GM21447 (cell line): Measurements from ENCODE around the gene NENF.
A peak's percentile ranks its signal among the peaks of the same experiment; 100 is the strongest.
"Not testable (repeated sequence)": the region's sequence is repeated elsewhere in the genome, so short reads cannot be mapped to it uniquely, and the experiment has no call there.

Source experiments
- ATAC-seq: cut with Tn5 transposase; IDR thresholded peaks from one replicate; pipeline ENCODE4 v1.9.1; 2021; ENCODE audit not compliant: unreplicated experiment

NENF gene

DNA sequence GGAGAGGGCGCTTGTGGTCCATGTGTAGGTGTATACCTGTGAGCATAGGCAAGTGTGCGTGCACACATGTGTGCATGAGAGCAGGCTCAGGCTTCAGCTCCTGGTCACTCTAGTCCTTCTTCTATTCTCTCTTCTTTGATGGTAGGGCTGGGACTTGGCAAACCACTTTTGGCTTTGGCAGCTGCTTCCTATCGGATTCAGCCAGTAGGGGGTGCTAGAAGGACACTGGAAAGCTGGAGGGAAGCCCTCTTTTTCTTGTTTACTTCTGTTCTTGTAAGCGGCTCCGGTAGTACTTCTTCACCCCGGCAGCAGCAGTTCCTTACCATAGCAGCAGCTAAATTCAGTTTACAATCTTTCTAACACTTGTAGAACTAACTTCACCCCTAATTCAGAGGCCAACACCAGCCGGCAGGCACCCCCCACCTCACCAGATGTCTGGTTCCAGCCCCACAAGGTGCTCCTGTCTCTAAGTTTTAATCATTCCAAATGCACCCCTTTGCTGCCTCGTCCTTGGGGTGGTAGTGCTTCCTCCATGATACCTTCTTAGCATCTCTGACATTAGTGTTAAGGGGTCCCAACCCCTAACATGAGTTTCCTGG, 25.1 kb downstream of the NENF start:
- no peak for ATAC-seq

DNA sequence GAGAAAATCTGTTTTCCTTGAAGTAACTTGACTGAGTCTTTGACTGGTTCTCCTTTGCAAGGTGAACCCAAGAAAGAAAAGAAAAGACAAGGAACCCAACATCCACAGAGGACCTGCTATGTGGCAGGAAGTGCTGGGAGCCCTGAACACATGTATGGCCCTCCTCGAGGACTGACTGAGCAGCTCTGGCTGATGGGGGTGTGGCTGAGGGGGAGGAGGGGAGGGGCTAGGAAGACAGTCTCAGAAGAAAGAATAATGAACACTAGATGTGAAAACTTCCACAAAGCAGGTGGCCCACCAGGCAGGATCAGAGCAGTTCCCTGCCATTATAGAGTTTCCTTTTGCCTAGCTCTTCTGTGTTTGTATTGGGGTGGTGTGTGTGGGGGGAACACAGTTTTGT, 26.1 kb downstream of the NENF start:
- ATAC-seq, result no peak

GRCh38 chr1:212459656-212460055, 26.9 kb downstream of the NENF start:
- ATAC-seq, result no peak

GRCh38 chr1:212460376-212460775, 27.7 kb downstream of the NENF start:
- no peak for ATAC-seq

GRCh38 chr1:212461916-212462660, 29.4 kb downstream of the NENF start:
- ATAC-seq, result no peak

DNA sequence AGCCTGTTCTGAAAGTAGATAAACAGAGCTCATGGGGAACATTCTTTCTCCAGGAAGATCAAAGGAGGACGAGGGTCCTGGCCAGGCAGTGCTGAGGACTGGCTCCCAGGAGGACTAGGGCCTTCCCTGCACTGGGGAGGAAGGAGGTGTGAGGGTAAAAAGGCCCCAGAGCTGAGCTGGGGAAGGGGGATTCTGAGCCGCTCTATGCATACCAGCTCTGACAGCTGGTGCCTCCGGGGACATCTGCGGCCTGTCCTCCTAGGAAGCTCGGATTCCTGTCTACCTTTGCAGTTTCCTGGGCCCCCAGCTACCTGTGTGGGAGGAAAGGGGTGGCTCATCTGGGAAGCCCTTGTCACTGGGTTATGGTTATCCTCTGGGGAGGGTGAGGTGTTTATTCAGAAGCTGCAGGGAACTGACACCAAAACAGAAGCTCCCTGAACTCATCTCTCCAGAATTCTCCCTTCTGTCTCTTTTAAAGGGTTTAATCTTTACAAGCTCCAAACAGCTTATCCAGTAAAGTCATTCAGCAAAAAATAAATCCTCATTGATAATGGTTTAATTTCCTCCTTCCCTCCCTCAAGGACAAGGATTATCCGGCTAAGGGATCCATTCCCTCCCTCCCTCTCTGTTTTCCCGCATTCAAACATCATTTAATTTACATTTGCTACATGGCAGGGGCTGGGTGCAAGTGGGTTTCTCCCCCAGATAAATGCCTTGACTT, 31.0 kb downstream of the NENF start:
- no peak for ATAC-seq

DNA sequence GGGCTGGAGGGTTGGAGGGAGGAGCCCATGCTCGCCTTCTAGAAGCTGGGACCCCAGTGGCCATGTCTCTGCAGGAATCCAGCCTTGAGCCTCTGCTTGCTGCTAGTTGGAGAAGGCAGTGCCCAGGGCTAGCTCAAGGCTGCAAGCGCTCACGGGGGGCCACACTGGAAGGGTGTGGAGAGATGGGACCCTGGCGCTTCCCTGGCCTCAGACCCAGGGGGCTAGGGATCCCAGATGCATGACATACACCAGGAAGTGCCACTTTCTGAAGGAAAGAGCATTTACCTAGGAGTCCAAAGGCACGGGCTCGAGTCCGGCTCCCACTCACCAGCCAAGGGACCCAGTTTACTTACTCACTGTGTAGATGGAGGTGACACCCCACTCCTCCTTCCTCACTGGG, 32.6 kb downstream of the NENF start:
- no peak for ATAC-seq

DNA sequence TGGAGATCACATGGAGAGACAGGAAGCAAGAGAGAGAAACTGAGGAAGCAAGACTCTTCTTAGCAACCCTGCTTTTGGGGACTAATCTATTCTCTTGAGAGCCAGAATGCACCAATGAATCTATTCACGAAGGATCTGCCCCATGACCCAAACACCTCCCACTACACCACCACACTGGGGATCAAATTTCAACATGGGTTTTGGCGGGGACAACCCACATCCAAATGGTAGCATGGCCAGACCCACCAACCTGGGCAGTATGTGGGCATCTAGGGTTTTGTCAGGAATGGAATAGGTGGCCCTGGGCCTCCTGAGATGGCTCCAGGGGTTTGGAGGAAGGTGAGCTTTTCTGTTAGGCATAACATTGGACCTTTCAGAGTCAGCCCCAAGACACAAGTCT, 33.7 kb downstream of the NENF start:
- ATAC-seq, result no peak

- ATAC-seq, result no peak
Measured at GRCh38 chr1:212466898-212467650, 34.4 kb downstream of the NENF start.

GRCh38 chr1:212467843-212468482, 35.2 kb downstream of the NENF start:
- ATAC-seq, result no peak

GRCh38 chr1:212470059-212470458, 37.3 kb downstream of the NENF start:
- ATAC-seq, result no peak

- ATAC-seq, result no peak
Measured at GRCh38 chr1:212471286-212471685, 38.6 kb downstream of the NENF start.

GRCh38 chr1:212471891-212472675, 39.4 kb downstream of the NENF start:
- no peak for ATAC-seq

DNA sequence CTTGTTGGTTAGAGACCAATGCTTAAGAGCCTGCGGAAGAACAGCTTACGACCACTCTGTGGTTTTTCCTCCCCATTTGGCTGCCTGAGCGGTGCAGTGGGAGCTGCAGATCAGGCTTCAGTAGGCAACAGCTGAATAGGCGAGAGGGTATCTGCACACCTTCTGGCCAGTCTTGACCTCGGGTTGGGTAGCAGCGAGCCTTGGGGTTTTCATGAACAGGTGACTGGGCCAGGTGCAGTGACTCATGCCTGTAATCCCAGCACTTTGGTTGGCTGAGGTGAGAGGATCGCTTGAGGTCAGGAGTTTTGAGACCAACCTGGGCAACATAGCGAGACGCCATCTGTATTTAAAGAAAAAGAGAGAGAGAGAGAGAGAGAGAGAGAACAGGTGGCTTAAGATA, 41.0 kb downstream of the NENF start:
- ATAC-seq, result no peak

DNA sequence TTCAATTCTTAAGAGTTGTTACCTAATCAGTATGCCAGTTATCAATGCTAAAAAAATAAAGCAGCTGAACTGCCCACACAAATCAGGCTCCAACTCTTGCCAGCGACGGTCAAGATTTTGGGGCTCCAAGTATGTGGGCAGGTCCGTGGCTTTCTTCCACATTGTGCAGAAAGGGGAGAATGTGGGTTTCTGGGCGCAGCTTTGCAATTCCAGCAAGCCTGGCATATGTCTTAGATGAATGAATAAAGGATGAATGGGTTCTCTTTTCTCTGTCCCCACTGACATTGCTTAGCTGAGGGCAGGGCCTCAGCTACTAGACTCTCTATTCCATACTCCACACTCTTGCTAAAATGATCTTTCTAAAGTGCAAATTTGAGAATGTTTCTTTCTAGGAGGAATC, 42.4 kb downstream of the NENF start:
- no peak for ATAC-seq

DNA sequence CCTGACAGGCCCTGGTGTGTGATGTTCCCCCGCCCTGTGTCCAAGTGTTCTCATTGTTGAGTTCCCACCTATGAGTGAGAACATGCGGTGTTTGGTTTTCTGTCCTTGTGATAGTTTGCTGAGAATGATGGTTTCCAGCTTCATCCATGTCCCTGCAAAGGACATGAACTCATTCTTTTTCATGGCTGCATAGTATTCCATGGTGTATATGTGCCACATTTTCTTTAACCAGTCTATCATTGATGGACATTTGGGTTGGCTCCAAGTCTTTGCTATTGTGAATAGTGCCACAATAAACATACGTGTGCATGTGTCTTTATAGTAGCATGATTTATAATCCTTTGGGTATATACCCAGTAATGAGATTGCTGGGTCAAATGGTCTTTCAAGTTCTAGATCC, 43.1 kb downstream of the NENF start:
- ATAC-seq, result not testable (repeated sequence)

- peak; percentile 90 for ATAC-seq
Measured at GRCh38 chr1:212477014-212477679, 44.4 kb downstream of the NENF start.

GRCh38 chr1:212477680-212478466, 45.2 kb downstream of the NENF start:
- no peak for ATAC-seq

GRCh38 chr1:212478467-212479025, 45.8 kb downstream of the NENF start:
- ATAC-seq, result no peak
